Uterus (tissue), 4 donors: ENCODE data around the gene HHAT. TPM values are rescaled to one million over a fixed set of nuclear protein-coding genes. Genes with fewer than 3 reads are reported as not detected.

Experiments
- DNase-seq, 2 donors: peaks; one replicate each; pipeline ENCODE4 v3.0.0-alpha.2; 2019 to 2020
- H3K27ac ChIP-seq, 2 donors: fragments of 200-600 bp; sonication (generic); 1 replicate in 1 of 2; 2 replicates in 1 of 2; pipeline ENCODE4 v1.5.1; 2016 to 2018
- H3K27me3 ChIP-seq, 2 donors: fragments of 200-600 bp; sonication (generic); one replicate each; pipeline ENCODE4 v1.5.1; 2018 to 2019; ENCODE audit warnings: control low read depth in 1 of 2
- H3K36me3 ChIP-seq, 2 donors: fragments of 200-600 bp; sonication (generic); one replicate each; pipeline ENCODE4 v1.5.1; 2019; ENCODE audit warnings: control low read depth in 1 of 2
- H3K4me1 ChIP-seq, 2 donors: fragments of 200-600 bp; sonication (generic); one replicate each; pipeline ENCODE4 v1.5.1; 2018 to 2019; ENCODE audit warnings: control low read depth in 1 of 2
- H3K4me3 ChIP-seq, 2 donors: fragments of 200-600 bp; sonication (generic); 1 replicate in 1 of 2; 2 replicates in 1 of 2; pipeline ENCODE4 v1.5.1; 2018 to 2019; ENCODE audit warnings: mild to moderate bottlenecking in 1 of 2
- H3K9me3 ChIP-seq, 2 donors: fragments of 200-600 bp; sonication (generic); one replicate each; pipeline ENCODE4 v1.5.1; 2019; ENCODE audit warnings: control low read depth in 1 of 2
- POLR2A ChIP-seq, 2 donors: fragments of 450-650 bp; IDR thresholded peaks; one replicate each; pipeline ENCODE4 v1.6.1; 2016; ENCODE audit warnings: antibody characterized with exemption in 2 of 2, mild to moderate bottlenecking in 1 of 2, moderate library complexity in 1 of 2
- intact Hi-C: fragments of 100-400 bp; cut with DNase I; formaldehyde crosslinking; loops from one replicate; pipeline ENCODE4 v1.15.1; 2023; ENCODE audit warnings: low total_unique reads
- total RNA-seq, 4 donors: library from RNA; depleted of rRNA in 3 of 4; stranded (reverse); fragments of >200 nt in 3 of 4; gene quantifications; one replicate each; pipeline versions ENCODE4 v1.1.0 to v1.2.4, GENCODE V29; 2014 to 2023
- TF ChIP-seq, protein P1 (sequence below), 4 experiments: fragments of 200-600 bp in 2 of 4; fragments of 450-650 bp in 2 of 4; sonication (generic) in 2 of 4; IDR thresholded peaks; one replicate each; pipeline ENCODE4 v1.5.1; 2016 to 2019; ENCODE audit warnings: antibody characterized with exemption in 4 of 4, mild to moderate bottlenecking in 2 of 4, moderate library complexity in 1 of 4
- donor health status: DM: yes; HTN: yes; CAD: no.

The HHAT gene
- total RNA-seq, 4 donors from 2014 or later: 0.88 to 10.9 (median 3.4) TPM

- Histone ChIP-seq H3K27me3 (no peaks in the 10 kb centered on the region), H3K4me3 (no peak overlapping the region), H3K4me1 (no peaks in the 10 kb centered on the region), H3K36me3 (no peaks in the 10 kb centered on the region), H3K27ac (no peak overlapping the region), H3K9me3 (no peaks in the 10 kb centered on the region)
- TF ChIP-seq, protein P1, sequence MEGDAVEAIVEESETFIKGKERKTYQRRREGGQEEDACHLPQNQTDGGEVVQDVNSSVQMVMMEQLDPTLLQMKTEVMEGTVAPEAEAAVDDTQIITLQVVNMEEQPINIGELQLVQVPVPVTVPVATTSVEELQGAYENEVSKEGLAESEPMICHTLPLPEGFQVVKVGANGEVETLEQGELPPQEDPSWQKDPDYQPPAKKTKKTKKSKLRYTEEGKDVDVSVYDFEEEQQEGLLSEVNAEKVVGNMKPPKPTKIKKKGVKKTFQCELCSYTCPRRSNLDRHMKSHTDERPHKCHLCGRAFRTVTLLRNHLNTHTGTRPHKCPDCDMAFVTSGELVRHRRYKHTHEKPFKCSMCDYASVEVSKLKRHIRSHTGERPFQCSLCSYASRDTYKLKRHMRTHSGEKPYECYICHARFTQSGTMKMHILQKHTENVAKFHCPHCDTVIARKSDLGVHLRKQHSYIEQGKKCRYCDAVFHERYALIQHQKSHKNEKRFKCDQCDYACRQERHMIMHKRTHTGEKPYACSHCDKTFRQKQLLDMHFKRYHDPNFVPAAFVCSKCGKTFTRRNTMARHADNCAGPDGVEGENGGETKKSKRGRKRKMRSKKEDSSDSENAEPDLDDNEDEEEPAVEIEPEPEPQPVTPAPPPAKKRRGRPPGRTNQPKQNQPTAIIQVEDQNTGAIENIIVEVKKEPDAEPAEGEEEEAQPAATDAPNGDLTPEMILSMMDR (IDR thresholded peaks at IDR 0.05): no peak
- no peak for TF ChIP-seq POLR2A (IDR thresholded peaks at IDR 0.05)
- intact Hi-C loops: no loop called here
- DNase-seq: no peak
Observed at GRCh38 chr1:210465150-210465549, 136.4 kb downstream of the HHAT start.

GRCh38 chr1:210467440-210468043, 138.8 kb downstream of the HHAT start:
- H3K36me3 ChIP-seq: no peaks in the 10 kb centered on the region
- H3K27ac ChIP-seq: no peak overlapping the region
- TF ChIP-seq, protein P1 (IDR thresholded peaks at IDR 0.05): no peak
- TF ChIP-seq POLR2A (IDR thresholded peaks at IDR 0.05): no peak
- H3K4me3 ChIP-seq: no peak overlapping the region
- H3K4me1 ChIP-seq: no peaks in the 10 kb centered on the region
- intact Hi-C loops: no loop called here
- no peaks in the 10 kb centered on the region for H3K9me3 ChIP-seq
- DNase-seq: no peak
- H3K27me3 ChIP-seq: no peaks in the 10 kb centered on the region

- no peak overlapping the region for H3K27ac ChIP-seq
- no peak for TF ChIP-seq POLR2A (IDR thresholded peaks at IDR 0.05)
- TF ChIP-seq, protein P1 (IDR thresholded peaks at IDR 0.05): no peak
- no peaks in the 10 kb centered on the region for H3K4me1 ChIP-seq
- H3K4me3 ChIP-seq: no peak overlapping the region
- intact Hi-C loops: no loop called here
- DNase-seq: no peak
- no peaks in the 10 kb centered on the region for H3K9me3 ChIP-seq
- no peaks in the 10 kb centered on the region for H3K36me3 ChIP-seq
- no peaks in the 10 kb centered on the region for H3K27me3 ChIP-seq
Observed at GRCh38 chr1:210469441-210469840, 140.7 kb downstream of the HHAT start.

- no peak for DNase-seq
- intact Hi-C loops: no loop called here
- no peak overlapping the region for H3K4me3 ChIP-seq
- no peaks in the 10 kb centered on the region for H3K4me1 ChIP-seq
- TF ChIP-seq, protein P1 (IDR thresholded peaks at IDR 0.05): no peak
- H3K36me3 ChIP-seq: no peaks in the 10 kb centered on the region
- H3K27me3 ChIP-seq: no peaks in the 10 kb centered on the region
- H3K9me3 ChIP-seq: no peaks in the 10 kb centered on the region
- no peak overlapping the region for H3K27ac ChIP-seq
Observed at GRCh38 chr1:210475321-210475720, 146.6 kb downstream of the HHAT start.

- Histone ChIP-seq H3K27ac (no peak overlapping the region), H3K4me3 (no peak overlapping the region), H3K36me3 (no peaks in the 10 kb centered on the region), H3K4me1 (no peaks in the 10 kb centered on the region), H3K9me3 (no peaks in the 10 kb centered on the region), H3K27me3 (no peaks in the 10 kb centered on the region)
- no peak for DNase-seq
- intact Hi-C loops: no loop called here
- TF ChIP-seq POLR2A (IDR thresholded peaks at IDR 0.05): no peak
- TF ChIP-seq, protein P1 (IDR thresholded peaks at IDR 0.05): no peak
Observed at GRCh38 chr1:210475806-210476205, 147.1 kb downstream of the HHAT start.
